Skeletal muscle satellite cell (primary cell): ENCODE results near the gene VWA3B.

ENCODE experiments used
- H3K27me3 ChIP-seq: 2 replicates; pipeline ENCODE4 v1.7.0; 2013; ENCODE audit warnings: low read length; ENCODE audit not compliant: control insufficient read depth, insufficient read depth
- H3K36me3 ChIP-seq: 2 replicates; pipeline ENCODE4 v1.7.0; 2013; ENCODE audit warnings: mild to moderate bottlenecking, control low read depth, low read length; ENCODE audit not compliant: insufficient read depth
- H3K4me1 ChIP-seq: 2 replicates; pipeline ENCODE4 v1.7.0; 2013; ENCODE audit warnings: low read length; ENCODE audit not compliant: control insufficient read depth, insufficient read depth
- H3K4me2 ChIP-seq: 2 replicates; pipeline ENCODE4 v1.7.0; 2013; ENCODE audit warnings: mild to moderate bottlenecking, low read length
- H3K4me3 ChIP-seq: 2 replicates; pipeline ENCODE4 v1.7.0; 2013; ENCODE audit warnings: low read length
- H3K9ac ChIP-seq: 2 replicates; pipeline ENCODE4 v1.7.0; 2013; ENCODE audit warnings: mild to moderate bottlenecking, low read depth, low read length, moderate library complexity
- H3K9me3 ChIP-seq: replicated peaks from 2 replicates; pipeline ENCODE4 v1.7.0; 2013; ENCODE audit warnings: mild to moderate bottlenecking, control low read depth, low read length

Gene VWA3B

DNA sequence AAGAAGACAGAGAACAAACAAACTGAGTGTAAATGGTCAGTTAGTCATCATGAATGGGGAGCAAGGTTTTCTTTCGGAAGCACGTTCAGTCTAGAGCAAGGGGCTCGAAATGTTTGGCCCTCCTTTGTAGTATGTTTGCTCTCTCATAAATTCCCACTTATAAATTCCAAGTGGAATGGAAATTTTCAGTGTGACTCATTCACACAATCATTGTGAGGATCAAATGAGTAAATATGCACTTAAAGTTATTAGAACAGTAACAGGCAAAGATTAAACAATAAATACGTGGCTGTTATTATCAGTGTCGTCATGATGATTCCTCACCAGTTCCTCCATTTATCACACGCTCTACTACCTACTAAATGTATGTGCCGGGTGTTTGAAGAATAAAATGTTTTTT is 269.8 kb downstream of the VWA3B start:
- Histone ChIP-seq H3K9me3 (no peaks in the 10 kb centered on the region), H3K4me3 (no peak overlapping the region), H3K27me3 (peaks cover 19% of the 10 kb centered on the region), H3K36me3 (no peaks in the 10 kb centered on the region), H3K4me2 (no peak overlapping the region), H3K4me1 (no peaks in the 10 kb centered on the region), H3K9ac (no peak overlapping the region)

DNA sequence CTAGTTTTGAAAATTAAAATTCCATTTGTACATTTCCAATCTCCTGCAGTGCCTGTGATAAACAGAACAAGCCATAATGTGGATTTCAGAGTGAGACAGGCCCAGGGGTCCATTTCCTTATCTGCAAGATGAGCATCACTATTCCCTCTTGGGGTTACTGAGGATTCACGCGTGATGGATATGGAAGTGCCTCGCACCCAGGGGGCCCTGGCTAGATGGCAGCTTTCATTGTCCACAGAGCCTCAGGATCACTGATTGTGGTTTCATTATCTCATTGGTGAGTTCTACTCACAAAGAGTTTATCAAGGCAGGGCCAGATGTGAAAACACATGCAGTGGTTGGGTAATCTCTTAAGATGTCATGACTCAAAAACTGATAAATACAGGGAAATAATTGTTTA is 270.9 kb downstream of the VWA3B start:
- H3K27me3 ChIP-seq: peaks cover 11% of the 10 kb centered on the region
- H3K4me2 ChIP-seq: no peak overlapping the region
- H3K9ac ChIP-seq: no peak overlapping the region
- H3K4me1 ChIP-seq: no peaks in the 10 kb centered on the region
- no peak overlapping the region for H3K4me3 ChIP-seq
- no peaks in the 10 kb centered on the region for H3K9me3 ChIP-seq
- H3K36me3 ChIP-seq: no peaks in the 10 kb centered on the region

DNA sequence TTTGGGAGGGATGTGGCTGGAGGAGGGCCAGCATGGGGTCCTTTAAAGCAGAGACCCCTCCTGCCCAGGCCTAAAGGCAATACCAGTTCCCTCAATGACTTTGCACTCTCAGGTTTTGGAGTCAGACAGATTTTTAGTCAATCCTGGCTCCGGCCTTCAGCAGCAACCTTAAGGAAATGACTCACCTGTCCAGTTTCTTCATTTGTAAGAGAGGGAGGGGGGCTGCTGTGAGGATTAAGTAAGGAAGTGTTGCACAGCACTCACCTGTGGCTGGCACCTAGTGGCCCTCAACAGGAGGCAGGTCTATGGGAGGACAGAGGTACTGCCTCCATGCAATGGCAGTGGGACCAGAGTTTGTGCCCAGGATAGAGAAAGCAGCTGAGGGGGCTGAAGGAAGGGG is 273.0 kb downstream of the VWA3B start:
- Histone ChIP-seq H3K27me3 (peaks cover 11% of the 10 kb centered on the region), H3K9ac (no peak overlapping the region), H3K36me3 (no peaks in the 10 kb centered on the region), H3K4me1 (no peaks in the 10 kb centered on the region), H3K4me3 (no peak overlapping the region), H3K4me2 (no peak overlapping the region), H3K9me3 (no peaks in the 10 kb centered on the region)
